GM12878 (cell line): ENCODE measurements around the gene LIN54. TPM values are rescaled to one million over a fixed set of nuclear protein-coding genes. Genes with fewer than 3 reads are reported as not detected.
"Not testable (repeated sequence)": the region's sequence is repeated elsewhere in the genome, so short reads cannot be mapped to it uniquely, and the experiment has no call there.

Experiments
- ATAC-seq: fragments of 200-7000 bp; cut with Tn5 transposase; 3 replicates; pipeline ENCODE4 v1.9.1; 2020; ENCODE audit warnings: mild to moderate bottlenecking, moderate library complexity
- BruUV-seq: library from RNA; stranded (reverse); fragments of 400-500 nt; replicated peaks from 2 replicates; lab custom pipeline; 2021; lab: Mats Ljungman, UMichigan
- CTCF ChIA-PET: fragments of 300-600 bp; sonication (Branson Sonifier 250); formaldehyde crosslinking; extraction: SDS; loops from one replicate; lab custom pipeline; 2021; ENCODE audit warnings: inconsistent platforms; lab: Yijun Ruan, JAX
- POLR2A ChIA-PET: fragments of 350-600 bp; formaldehyde crosslinking; extraction: SDS; loops from one replicate; lab custom pipeline; 2021; ENCODE audit warnings: inconsistent platforms; lab: Charles Lee
- RAD21 ChIA-PET: fragments of 300-600 bp; sonication (Branson Sonifier 250); formaldehyde crosslinking; loops from one replicate; lab custom pipeline; 2023; ENCODE audit warnings: antibody characterized with exemption; ENCODE audit not compliant: unreplicated experiment; lab: Charles Lee
- SMC1A ChIA-PET: fragments of 300-600 bp; sonication (Branson Sonifier 250); formaldehyde crosslinking; loops from one replicate; lab custom pipeline; 2023; ENCODE audit not compliant: unreplicated experiment, uncharacterized antibody; lab: Charles Lee
- DNase-seq: peaks from one replicate; pipeline ENCODE4 v3.0.0-alpha.2; 2011; ENCODE audit warnings: low read depth, low spot score
- FAIRE-seq: peaks from 3 replicates; lab custom pipeline; 2011; peaks lifted over from hg19 to GRCh38; lab: Jason Lieb, UNC
- H2AFZ ChIP-seq: 2 replicates; pipeline ENCODE4 v1.6.0; 2011; ENCODE audit warnings: low read depth, low read length, control low read depth; ENCODE audit not compliant: control insufficient read depth
- H3K27ac ChIP-seq: 2 replicates; pipeline ENCODE4 v1.5.1; 2011; ENCODE audit warnings: control low read depth; ENCODE audit not compliant: control insufficient read depth, insufficient read depth
- H3K27me3 ChIP-seq, 2 experiments: replicated peaks in 1 of 2; 2 replicates each; pipeline versions ENCODE4 v1.6.0 to v1.6.1; 2011; ENCODE audit warnings: low read length in 1 of 2; ENCODE audit not compliant: control insufficient read depth in 2 of 2, insufficient read depth in 2 of 2
- H3K36me3 ChIP-seq, 2 experiments: 2 replicates each; pipeline ENCODE4 v1.5.1; 2011; ENCODE audit warnings: low read length in 1 of 2; ENCODE audit not compliant: control insufficient read depth in 2 of 2, insufficient read depth in 2 of 2
- H3K4me1 ChIP-seq: 2 replicates; pipeline ENCODE4 v1.6.1; 2011; ENCODE audit warnings: mild to moderate bottlenecking, low read length, moderate library complexity, mixed read lengths; ENCODE audit not compliant: control insufficient read depth, insufficient read depth
- H3K4me2 ChIP-seq: 2 replicates; pipeline ENCODE4 v1.6.0; 2011; ENCODE audit warnings: control low read depth; ENCODE audit not compliant: control insufficient read depth, insufficient read depth
- H3K4me3 ChIP-seq: fragments of 200-600 bp; sonication (generic); 2 replicates; pipeline ENCODE4 v1.5.1; 2016
- H3K79me2 ChIP-seq: 2 replicates; pipeline ENCODE4 v1.6.0; 2011; ENCODE audit warnings: low read length; ENCODE audit not compliant: control insufficient read depth, insufficient read depth
- H3K9ac ChIP-seq: 2 replicates; pipeline ENCODE4 v1.8.0; 2011; ENCODE audit warnings: low read length, control low read depth, mixed read lengths; ENCODE audit not compliant: control insufficient read depth, insufficient read depth
- H3K9me3 ChIP-seq: replicated peaks from 3 replicates; pipeline ENCODE4 v1.5.1; 2011; ENCODE audit warnings: mild to moderate bottlenecking, low read length; ENCODE audit not compliant: control insufficient read depth, insufficient read depth
- H4K20me1 ChIP-seq: 2 replicates; pipeline ENCODE4 v1.6.0; 2011; ENCODE audit not compliant: control insufficient read depth, insufficient read depth
- HDAC2 ChIP-seq: fragments of 200-600 bp; sonication (generic); IDR thresholded peaks from 2 replicates; pipeline ENCODE4 v1.6.1; 2017
- MLLT1 ChIP-seq: fragments of 450-650 bp; IDR thresholded peaks from 2 replicates; pipeline ENCODE4 v1.6.1; 2016; ENCODE audit warnings: mild to moderate bottlenecking
- TAF1 ChIP-seq: IDR thresholded peaks from 2 replicates; pipeline ENCODE4 v1.6.1; 2011; ENCODE audit warnings: mild to moderate bottlenecking, low read depth, low read length, borderline replicate concordance
- WGBS: methylation state at CpG from one replicate; pipeline ENCODE4 v1.1.6; 2016; ENCODE audit warnings: low lambda C conversion rate; ENCODE audit not compliant: insufficient replicate concordance, insufficient coverage; ENCODE audit errors: missing lambda C conversion rate; 5-methylcytosine and 5-hydroxymethylcytosine counted together
- in situ Hi-C: fragments of 300-500 bp; cut with MboI; formaldehyde crosslinking; loops from 9 replicates; pipeline ENCODE4 v1.14.3; 2018; ENCODE audit warnings: mixed read lengths
- intact Hi-C: fragments of 100-400 bp; cut with micrococcal nuclease; formaldehyde crosslinking; loops from one replicate; pipeline ENCODE4 v1.14.2; 2022; ENCODE audit not compliant: unreplicated experiment
- polyA plus RNA-seq, 11 experiments: library from polyadenylated mRNA; depleted of rRNA in 4 of 11; unstranded in 6 of 11; stranded (reverse) in 5 of 11; fragments of >200 nt; fragmentation: Nextera tagmentation in 4 of 11; fragmentation: Illumina TruSeq in 1 of 11; extraction: Ambion mirVana in 4 of 11; extraction: Trizol in 1 of 11; gene quantifications; 1 replicate in 1 of 11; 2 replicates in 10 of 11; pipeline versions ENCODE4 v1.2.1 to v1.2.3, GENCODE V29; 2011 to 2016; ENCODE audit warnings: inconsistent platforms in 2 of 11, missing spikeins in 2 of 11, low read depth in 1 of 11
- total RNA-seq, 4 experiments: library from RNA; depleted of rRNA in 3 of 4; stranded (reverse); fragments of >200 nt in 3 of 4; fragmentation: Illumina TruSeq in 1 of 4; extraction: Trizol in 1 of 4; gene quantifications; 2 replicates each; pipeline versions ENCODE4 v1.2.1 to v1.2.3, GENCODE V29; 2013 to 2021

Gene LIN54
- total and polyA plus RNA-seq, 10 of the 15 experiments (the other 5 are each of a cell fraction or from before 2014, with no cell fraction given), result 1.5 to 20.4 (median 12.2) TPM

DNA sequence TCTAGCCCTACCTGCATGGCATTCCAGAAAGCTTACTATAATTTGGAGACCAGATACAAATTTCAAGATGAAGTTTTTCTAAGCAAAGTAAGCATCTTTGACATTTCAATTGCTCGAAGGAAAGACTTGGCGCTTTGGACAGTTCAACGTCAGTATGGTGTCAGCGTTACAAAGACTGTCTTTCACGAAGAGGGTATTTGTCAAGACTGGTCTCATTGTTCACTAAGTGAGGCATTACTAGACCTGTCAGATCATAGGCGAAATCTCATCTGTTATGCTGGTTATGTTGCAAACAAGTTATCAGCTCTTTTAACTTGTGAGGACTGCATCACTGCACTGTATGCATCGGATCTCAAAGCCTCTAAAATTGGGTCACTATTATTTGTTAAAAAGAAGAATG is 92.5 kb downstream of the LIN54 start (continued):
- no peak for TF ChIP-seq TAF1

GRCh38 chr4:82913968-82914367 is 96.7 kb downstream of the LIN54 start:
- H3K4me3 ChIP-seq, RAD21 ChIA-PET, H4K20me1 ChIP-seq, in situ Hi-C loops, ATAC-seq, H3K4me1 ChIP-seq, H3K27ac ChIP-seq, DNase-seq, FAIRE-seq, H3K9ac ChIP-seq, H3K36me3 ChIP-seq, H3K9me3 ChIP-seq, POLR2A ChIA-PET, H2AFZ ChIP-seq, BruUV-seq, H3K4me2 ChIP-seq, intact Hi-C loops, H3K27me3 ChIP-seq, H3K79me2 ChIP-seq: not testable (repeated sequence)
- SMC1A ChIA-PET, result interaction anchor here (1.2 to 1.3 kb wide), 2 partner anchors 10 to 15 kb away, joined by 3 read pairs; no protein-coding TSS in a partner anchor
- 97% methylated on average over 2 of the region's 2 CpGs for WGBS
- CTCF ChIA-PET, result interaction anchor here (0.7 kb wide), 1 partner anchor 18 kb away, joined by 3 read pairs; no protein-coding TSS in a partner anchor

GRCh38 chr4:82913305-82913704 is 97.3 kb downstream of the LIN54 start:
- H3K79me2 ChIP-seq, result no peaks in the 10 kb centered on the region
- in situ Hi-C loops, result no loop called here
- H3K4me1 ChIP-seq, result no peaks in the 10 kb centered on the region
- H2AFZ ChIP-seq, result no peak overlapping the region
- CTCF ChIA-PET, result no interaction called here
- H3K36me3 ChIP-seq, result peaks cover 0 to 3% of the 10 kb centered on the region in 2 experiments; a peak in 3 of 4 replicates
- no peaks in the 10 kb centered on the region for H3K9me3 ChIP-seq
- H3K4me3 ChIP-seq, result no peak overlapping the region
- SMC1A ChIA-PET, result interaction anchor here (1.3 to 1.4 kb wide), 2 partner anchors 11 to 26 kb away, joined by 3 read pairs; no protein-coding TSS in a partner anchor
- POLR2A ChIA-PET, result no interaction called here
- no peak for ATAC-seq
- BruUV-seq, result no TSS peak
- H4K20me1 ChIP-seq, result no peaks in the 10 kb centered on the region
- 40% methylated on average over 2 of the region's 2 CpGs for WGBS
- intact Hi-C loops, result no loop called here
- no peak for TF ChIP-seq HDAC2
- no peak for TF ChIP-seq MLLT1
- TF ChIP-seq, all 136 proteins: peak for 0
- Histone ChIP-seq H3K4me2 (no peak overlapping the region), H3K9ac (no peak overlapping the region), H3K27ac (no peak overlapping the region), H3K27me3 (no peaks in the 10 kb centered on the region)
- DNase-seq (no peak), FAIRE-seq (no peak)
- RAD21 ChIA-PET, result no interaction called here
